GM18505 (cell line): ENCODE data around the gene MYOF.

Experiments used
- ATAC-seq: cut with Tn5 transposase; IDR thresholded peaks from one replicate; pipeline ENCODE4 v1.9.1; 2021; ENCODE audit not compliant: unreplicated experiment
- POLR2A ChIP-seq: IDR thresholded peaks from 4 replicates; pipeline ENCODE4 v1.6.1; 2011; ENCODE audit warnings: borderline replicate concordance; ENCODE audit not compliant: insufficient read depth, insufficient read length; ENCODE audit errors: extremely low read depth

Gene MYOF

GRCh38 chr10:93397020-93397419 lies 85.1 kb downstream of the MYOF start:
- no peak for TF ChIP-seq POLR2A
- ATAC-seq, result no peak

GRCh38 chr10:93393211-93393610 lies 88.9 kb downstream of the MYOF start:
- no peak for ATAC-seq
- TF ChIP-seq POLR2A, result no peak

- no peak for TF ChIP-seq POLR2A
- no peak for ATAC-seq
Observed at GRCh38 chr10:93392121-93392520, 90.0 kb downstream of the MYOF start.

GRCh38 chr10:93390306-93391090 lies 91.6 kb downstream of the MYOF start:
- no peak for TF ChIP-seq POLR2A
- ATAC-seq, result no peak

- no peak for TF ChIP-seq POLR2A
- ATAC-seq, result no peak
Observed at GRCh38 chr10:93386631-93387369, 95.3 kb downstream of the MYOF start.

GRCh38 chr10:93385345-93385744 lies 96.8 kb downstream of the MYOF start:
- no peak for TF ChIP-seq POLR2A
- no peak for ATAC-seq

- TF ChIP-seq POLR2A, result no peak
- ATAC-seq, result no peak
Observed at GRCh38 chr10:93384006-93384405, 98.1 kb downstream of the MYOF start.

- no peak for ATAC-seq
- TF ChIP-seq POLR2A, result no peak
Observed at GRCh38 chr10:93383562-93383981, 98.6 kb downstream of the MYOF start.

- no peak for ATAC-seq
- TF ChIP-seq POLR2A, result no peak
Observed at GRCh38 chr10:93379731-93380575, 102.2 kb downstream of the MYOF start.

- ATAC-seq, result no peak
- no peak for TF ChIP-seq POLR2A
Observed at GRCh38 chr10:93378997-93379730, 103.0 kb downstream of the MYOF start.

GRCh38 chr10:93378039-93378438 lies 104.1 kb downstream of the MYOF start:
- no peak for ATAC-seq
- TF ChIP-seq POLR2A, result no peak

- no peak for ATAC-seq
- no peak for TF ChIP-seq POLR2A
Observed at GRCh38 chr10:93376372-93377293, 105.5 kb downstream of the MYOF start.
